Endothelial cell of umbilical vein (primary cell): Measurements from ENCODE around the gene KLF16. TPM values are rescaled to one million over a fixed set of nuclear protein-coding genes. Genes with fewer than 3 reads are reported as not detected.

ENCODE experiments used
- BruUV-seq: library from RNA; stranded (reverse); fragments of 400-500 nt; replicated peaks from 2 replicates; lab custom pipeline; 2021; lab: Mats Ljungman, UMichigan
- CTCF ChIA-PET: fragments of 300-600, 350-600 bp; sonication (Branson Sonifier 250); formaldehyde crosslinking; loops from one replicate; lab custom pipeline; 2021; ENCODE audit warnings: antibody characterized with exemption, inconsistent platforms; lab: Charles Lee
- POLR2A ChIA-PET: fragments of 300-600, 350-600 bp; sonication (Branson Sonifier 250); formaldehyde crosslinking; loops from one replicate; lab custom pipeline; 2021; ENCODE audit warnings: antibody characterized with exemption, inconsistent platforms; lab: Charles Lee
- DNase-seq: peaks from one replicate; pipeline ENCODE4 v3.0.0-alpha.2; 2011; ENCODE audit warnings: low read depth, low spot score
- FAIRE-seq: peaks from 2 replicates; lab custom pipeline; 2011; peaks lifted over from hg19 to GRCh38; lab: Jason Lieb, UNC
- H2AFZ ChIP-seq: 2 replicates; pipeline ENCODE4 v1.6.0; 2012; ENCODE audit warnings: low read depth, low read length, control low read depth, inconsistent platforms
- H3K27ac ChIP-seq: 2 replicates; pipeline ENCODE4 v1.5.1; 2011; ENCODE audit warnings: low read depth, mild to moderate bottlenecking, control low read depth, low read length, moderate library complexity; ENCODE audit not compliant: insufficient read depth
- H3K27me3 ChIP-seq, 2 experiments: 2 replicates each; pipeline versions ENCODE4 v1.6.0 to v1.6.1; 2011; ENCODE audit warnings: low read length in 2 of 2, mixed read lengths in 1 of 2; ENCODE audit not compliant: control insufficient read depth in 2 of 2, insufficient read depth in 2 of 2
- H3K36me3 ChIP-seq, 2 experiments: 2 replicates in 1 of 2; 3 replicates in 1 of 2; pipeline ENCODE4 v1.5.1; 2011; ENCODE audit warnings: low read length in 2 of 2, mild to moderate bottlenecking in 1 of 2, moderate library complexity in 1 of 2; ENCODE audit not compliant: control insufficient read depth in 2 of 2, insufficient read depth in 2 of 2; ENCODE audit errors: extremely low read depth in 1 of 2
- H3K4me1 ChIP-seq: 3 replicates; pipeline ENCODE4 v1.5.1; 2011; ENCODE audit warnings: mild to moderate bottlenecking, low read length; ENCODE audit not compliant: control insufficient read depth, insufficient read depth; ENCODE audit errors: extremely low read depth
- H3K4me2 ChIP-seq: 2 replicates; pipeline ENCODE4 v1.6.1; 2011; ENCODE audit warnings: low read length, control low read depth, mixed read lengths; ENCODE audit not compliant: insufficient read depth
- H3K4me3 ChIP-seq, 3 experiments: fragments of 200-600 bp in 1 of 3; sonication (generic), shearing (Covaris generic) in 1 of 3; replicated peaks in 1 of 3; 2 replicates each; pipeline ENCODE4 v1.5.1; 2011 to 2016; ENCODE audit warnings: control low read depth in 3 of 3, low read length in 3 of 3, mild to moderate bottlenecking in 2 of 3, inconsistent platforms in 1 of 3, low read depth in 1 of 3, moderate library complexity in 1 of 3; ENCODE audit not compliant: insufficient read depth in 1 of 3
- H3K79me2 ChIP-seq: 2 replicates; pipeline ENCODE4 v1.6.0; 2012; ENCODE audit warnings: low read length, inconsistent platforms; ENCODE audit not compliant: control insufficient read depth, insufficient read depth
- H3K9ac ChIP-seq: replicated peaks from 2 replicates; pipeline ENCODE3; 2011; ENCODE audit warnings: low read length, control low read depth; ENCODE audit not compliant: insufficient read depth; ENCODE audit errors: extremely low read depth
- H3K9me1 ChIP-seq: replicated peaks from 3 replicates; pipeline ENCODE4 v1.6.0; 2011; ENCODE audit warnings: mild to moderate bottlenecking, low read length; ENCODE audit not compliant: control insufficient read depth, insufficient read depth; ENCODE audit errors: extremely low read depth
- H3K9me3 ChIP-seq: replicated peaks from 2 replicates; pipeline ENCODE4 v1.5.1; 2012; ENCODE audit warnings: low read length, inconsistent platforms; ENCODE audit not compliant: control insufficient read depth, insufficient read depth
- H4K20me1 ChIP-seq: replicated peaks from 2 replicates; pipeline ENCODE3; 2011; ENCODE audit warnings: mild to moderate bottlenecking, low read length; ENCODE audit not compliant: control insufficient read depth, insufficient read depth; ENCODE audit errors: extremely low read depth
- GATA2 ChIP-seq: IDR thresholded peaks from 2 replicates; pipeline ENCODE4 v1.7.0; 2011; ENCODE audit warnings: low read depth, mild to moderate bottlenecking, moderate library complexity, mixed read lengths, low read length; ENCODE audit not compliant: insufficient read length, insufficient read depth
- JUN ChIP-seq: IDR thresholded peaks from 2 replicates; pipeline ENCODE4 v1.6.1; 2011; ENCODE audit warnings: borderline replicate concordance, low read depth; ENCODE audit not compliant: insufficient read length, insufficient read depth
- MAX ChIP-seq: IDR thresholded peaks from 2 replicates; pipeline ENCODE4 v1.6.1; 2011; ENCODE audit not compliant: insufficient read depth, insufficient read length
- POLR2A ChIP-seq: IDR thresholded peaks from 2 replicates; pipeline ENCODE4 v1.6.1; 2012; ENCODE audit warnings: low read depth, mild to moderate bottlenecking, control low read depth, low read length
- dilution Hi-C: fragments of 300-500 bp; cut with MboI; formaldehyde crosslinking; loops from one replicate; pipeline ENCODE4 v1.15.0; 2019; ENCODE audit warnings: low sequenced_read_pairs; ENCODE audit not compliant: extremely low pct_ligation_motif_present
- intact Hi-C: fragments of 100-400 bp; cut with micrococcal nuclease; formaldehyde crosslinking; loops from one replicate; pipeline ENCODE4 v1.10.0; 2022
- polyA plus RNA-seq, 4 experiments: library from polyadenylated mRNA; depleted of rRNA in 3 of 4; stranded (reverse) in 3 of 4; unstranded in 1 of 4; fragments of >200 nt; gene quantifications; 2 replicates each; pipeline versions ENCODE4 v1.2.1 to v1.2.3, GENCODE V29; 2011 to 2012; ENCODE audit warnings: missing spikeins in 1 of 4
- total RNA-seq: library from RNA; stranded (reverse); gene quantifications from 2 replicates; pipeline ENCODE4 v1.2.3, GENCODE V29; 2021

KLF16 gene
- total and polyA plus RNA-seq, 2 donors (not counting 3 experiments of a cell fraction or from before 2014, with no cell fraction given), result 11.6 to 36.6 TPM

GRCh38 chr19:1861599-1862031 lies 1.8 kb downstream of the KLF16 start:
- Histone ChIP-seq H4K20me1 (no peaks in the 10 kb centered on the region), H3K36me3 (no peaks in the 10 kb centered on the region), H3K27me3 (no peaks in the 10 kb centered on the region), H3K9me1 (no peaks in the 10 kb centered on the region), H3K9me3 (no peaks in the 10 kb centered on the region), H2AFZ (no peak overlapping the region), H3K4me1 (peaks cover 35% of the 10 kb centered on the region), H3K4me3 (peak overlapping the region; percentile 78 to 99 (median 85)), H3K4me2 (peak overlapping the region; percentile 89), H3K27ac (peak overlapping the region; percentile 4), H3K79me2 (peaks cover 62% of the 10 kb centered on the region), H3K9ac (peak overlapping the region; percentile 82)
- no TSS peak for BruUV-seq
- FAIRE-seq (peak; percentile 77), DNase-seq (no peak)
- ChIA-PET POLR2A (no interaction called here), CTCF (no interaction called here)
- dilution Hi-C loops, result no loop called here
- TF ChIP-seq MAX (peak; percentile 50), GATA2 (no peak)
- intact Hi-C loops, result no loop called here

- FAIRE-seq, result no peak
- Histone ChIP-seq H3K9ac (peak overlapping the region; percentile 82), H3K9me3 (no peaks in the 10 kb centered on the region), H2AFZ (no peak overlapping the region), H3K27ac (no peak overlapping the region), H3K9me1 (no peaks in the 10 kb centered on the region), H3K27me3 (no peaks in the 10 kb centered on the region), H3K36me3 (no peaks in the 10 kb centered on the region), H3K4me3 (peak overlapping the region; percentile 78 to 99 (median 85)), H4K20me1 (no peaks in the 10 kb centered on the region), H3K4me2 (peak overlapping the region; percentile 89), H3K4me1 (peaks cover 41% of the 10 kb centered on the region), H3K79me2 (peaks cover 68% of the 10 kb centered on the region)
- TF ChIP-seq GATA2, result no peak
- no peak for TF ChIP-seq JUN
- no peak for TF ChIP-seq POLR2A
- DNase-seq, result no peak
- ChIA-PET CTCF (no interaction called here), POLR2A (no interaction called here)
- intact Hi-C loops (no loop called here), dilution Hi-C loops (no loop called here)
- BruUV-seq, result no TSS peak
These were observed 2.4 kb downstream of the KLF16 start for GRCh38 chr19:1860821-1861598.
